CD14-positive monocyte (primary cell): ENCODE data around the gene ZNF423. TPM values are rescaled to one million over a fixed set of nuclear protein-coding genes. Genes with fewer than 3 reads are reported as not detected.

Experiments used
- DNase-seq, 3 donors: peaks; one replicate each; pipeline ENCODE4 v3.0.0-alpha.2; 2011 to 2022
- H2AFZ ChIP-seq: 2 replicates; pipeline ENCODE4 v1.6.0; 2012; ENCODE audit warnings: mild to moderate bottlenecking, low read depth, low read length, inconsistent platforms; ENCODE audit not compliant: insufficient read depth, poor library complexity, severe bottlenecking
- H3K27ac ChIP-seq, 2 donors: 1 replicate in 1 of 2; 2 replicates in 1 of 2; pipeline ENCODE4 v1.5.1; 2012 to 2013; ENCODE audit warnings: low read length in 2 of 2, control low read depth in 1 of 2, inconsistent platforms in 1 of 2, low read depth in 1 of 2, mild to moderate bottlenecking in 1 of 2
- H3K27me3 ChIP-seq, 2 donors: one replicate each; pipeline versions ENCODE4 v1.6.0 to v1.6.1; 2011 to 2013; ENCODE audit warnings: low read length in 2 of 2; ENCODE audit not compliant: control insufficient read depth in 2 of 2, insufficient read depth in 2 of 2
- H3K36me3 ChIP-seq, 2 donors: replicated peaks in 1 of 2; 1 replicate in 1 of 2; 2 replicates in 1 of 2; pipeline versions ENCODE4 v1.5.1 to v1.6.1; 2012 to 2013; ENCODE audit warnings: low read length in 2 of 2, control low read depth in 1 of 2, inconsistent platforms in 1 of 2, mild to moderate bottlenecking in 1 of 2; ENCODE audit not compliant: insufficient read depth in 2 of 2, control insufficient read depth in 1 of 2
- H3K4me1 ChIP-seq, 2 donors: 1 replicate in 1 of 2; 2 replicates in 1 of 2; pipeline versions ENCODE4 v1.5.1 to v1.6.1; 2012 to 2013; ENCODE audit warnings: low read length in 2 of 2, control low read depth in 1 of 2, inconsistent platforms in 1 of 2, mild to moderate bottlenecking in 1 of 2, moderate library complexity in 1 of 2; ENCODE audit not compliant: insufficient read depth in 2 of 2, control insufficient read depth in 1 of 2
- H3K4me2 ChIP-seq: replicated peaks from 2 replicates; pipeline ENCODE3; 2012; ENCODE audit warnings: low read length, moderate library complexity, mild to moderate bottlenecking; ENCODE audit not compliant: poor library complexity, severe bottlenecking; ENCODE audit errors: extremely low read depth
- H3K4me3 ChIP-seq, 3 experiments: fragments of 200-600 bp in 1 of 3; sonication (generic) in 1 of 3; replicated peaks in 1 of 3; 1 replicate in 2 of 3; 2 replicates in 1 of 3; pipeline ENCODE4 v1.5.1; 2011 to 2013; ENCODE audit warnings: low read length in 3 of 3, mild to moderate bottlenecking in 3 of 3, control low read depth in 2 of 3, low read depth in 2 of 3, inconsistent platforms in 1 of 3, moderate library complexity in 1 of 3
- H3K79me2 ChIP-seq: 2 replicates; pipeline ENCODE4 v1.6.0; 2012; ENCODE audit warnings: mild to moderate bottlenecking, control low read depth, inconsistent platforms, low read length, moderate library complexity; ENCODE audit not compliant: insufficient read depth
- H3K9ac ChIP-seq: 2 replicates; pipeline ENCODE4 v1.6.0; 2017; ENCODE audit warnings: low read length, mild to moderate bottlenecking; ENCODE audit not compliant: insufficient read depth, poor library complexity, severe bottlenecking
- H3K9me3 ChIP-seq, 2 donors: replicated peaks in 1 of 2; 1 replicate in 1 of 2; 2 replicates in 1 of 2; pipeline versions ENCODE4 v1.5.1 to v1.6.1; 2012 to 2013; ENCODE audit warnings: low read length in 2 of 2, control low read depth in 1 of 2; ENCODE audit not compliant: control insufficient read depth in 1 of 2, insufficient read depth in 1 of 2
- H4K20me1 ChIP-seq: 2 replicates; pipeline ENCODE4 v1.6.0; 2012; ENCODE audit warnings: mild to moderate bottlenecking, low read length, control low read depth, moderate library complexity; ENCODE audit not compliant: insufficient read depth
- H3K27ac Mint-ChIP-seq, 7 donors: one replicate each; pipeline ENCODE4 v1.8.0; 2020; ENCODE audit warnings: mild to moderate bottlenecking in 7 of 7, mixed read lengths in 7 of 7, moderate library complexity in 6 of 7, inconsistent platforms in 2 of 7
- H3K27me3 Mint-ChIP-seq, 3 donors: one replicate each; pipeline ENCODE4 v1.8.0; 2021 to 2022; ENCODE audit warnings: low read depth in 3 of 3, mild to moderate bottlenecking in 3 of 3, mixed read lengths in 3 of 3, moderate library complexity in 3 of 3, inconsistent platforms in 1 of 3
- H3K36me3 Mint-ChIP-seq, 2 donors: one replicate each; pipeline ENCODE4 v1.8.0; 2020; ENCODE audit warnings: mixed read lengths in 2 of 2, inconsistent platforms in 1 of 2, mild to moderate bottlenecking in 1 of 2
- H3K4me1 Mint-ChIP-seq: one replicate; pipeline ENCODE4 v1.8.0; 2020; ENCODE audit warnings: mild to moderate bottlenecking, mixed read lengths
- H3K4me3 Mint-ChIP-seq, 2 donors: one replicate each; pipeline ENCODE4 v1.8.0; 2020; ENCODE audit warnings: mild to moderate bottlenecking in 2 of 2, mixed read lengths in 2 of 2, moderate library complexity in 1 of 2
- H3K9me3 Mint-ChIP-seq, 7 donors: one replicate each; pipeline ENCODE4 v1.8.0; 2020 to 2022; ENCODE audit warnings: mixed read lengths in 7 of 7, mild to moderate bottlenecking in 6 of 7, moderate library complexity in 6 of 7, inconsistent platforms in 2 of 7
- WGBS: methylation state at CpG from one replicate; pipeline ENCODE4 v1.1.5; 2013; ENCODE audit warnings: missing lambda C conversion rate; ENCODE audit not compliant: insufficient coverage; 5-methylcytosine and 5-hydroxymethylcytosine counted together
- intact Hi-C, 2 donors: fragments of 100-400 bp; cut with micrococcal nuclease; formaldehyde crosslinking; loops; one replicate each; pipeline versions ENCODE4 v1.15.0 to v1.15.1; 2023
- polyA plus RNA-seq, 3 donors: library from polyadenylated mRNA; depleted of rRNA in 1 of 3; unstranded in 2 of 3; stranded (reverse) in 1 of 3; fragments of 300-500 nt in 2 of 3; fragments of >200 nt in 1 of 3; fragmentation: Illumina TruSeq in 2 of 3; gene quantifications; 1 replicate in 2 of 3; 2 replicates in 1 of 3; pipeline ENCODE4 v1.2.3, GENCODE V29; 2012 to 2021
- TF ChIP-seq, protein P1 (sequence below): fragments of 200-600 bp; IDR thresholded peaks from one replicate; pipeline ENCODE4 v1.8.0; 2022; ENCODE audit warnings: antibody characterized with exemption, mild to moderate bottlenecking

The ZNF423 gene
- polyA plus RNA-seq, 3 donors, result not detected

DNA sequence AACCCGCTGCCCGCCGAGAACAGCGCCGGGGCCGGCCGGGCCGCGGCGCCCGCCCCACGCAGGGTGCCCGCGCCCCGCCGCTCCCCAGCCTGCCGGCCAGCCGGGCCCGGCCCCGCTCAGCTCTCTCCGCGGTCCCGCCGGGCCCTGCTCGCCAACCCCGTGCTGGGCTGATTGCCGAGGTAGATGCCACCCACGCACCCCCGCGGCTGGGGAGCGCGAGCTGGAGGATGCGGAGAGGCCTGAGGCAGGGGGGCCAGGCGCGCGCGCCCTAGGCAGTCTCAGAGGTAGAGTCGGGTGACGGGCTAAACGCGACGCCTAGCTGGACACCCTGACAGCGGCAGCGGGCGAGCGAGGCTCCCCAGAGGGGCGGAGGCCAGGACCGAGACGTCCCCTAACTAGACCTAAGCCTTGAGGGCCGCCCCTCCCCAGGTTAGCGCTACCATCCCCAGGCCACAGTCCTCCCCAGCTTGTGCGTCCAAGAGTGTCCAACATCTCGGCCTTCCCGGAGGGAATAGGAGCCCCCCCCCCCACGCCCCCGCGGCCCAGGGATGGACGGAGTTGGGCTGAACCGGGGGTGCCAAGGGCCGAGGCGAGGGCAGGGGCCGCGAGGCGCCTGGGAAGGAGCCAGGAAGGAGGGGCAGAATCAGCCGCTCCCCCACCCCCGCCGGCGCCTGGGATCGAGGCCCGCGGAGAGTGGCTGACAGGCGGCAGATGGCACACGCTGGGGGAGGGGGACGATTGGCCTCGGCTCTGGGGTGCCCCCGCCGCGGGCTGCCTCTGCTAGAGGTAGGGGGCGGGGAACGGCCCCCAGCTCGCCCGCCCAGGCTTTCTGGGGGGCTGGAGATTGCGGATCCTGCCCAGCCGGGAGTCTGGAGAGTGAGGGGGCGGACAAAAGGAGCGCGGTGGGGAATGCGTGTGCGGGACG is 2.5 kb upstream of the ZNF423 start:
- H3K27ac Mint-ChIP-seq, result no peak overlapping the region
- peak overlapping the region; percentile 95 for H3K4me2 ChIP-seq
- intact Hi-C loops, result no loop called here
- peaks cover 3 to 14% of the 10 kb centered on the region in 2 donors for H3K9me3 ChIP-seq
- peaks cover 38 to 74% of the 10 kb centered on the region in 2 donors for H3K27me3 ChIP-seq
- H3K4me1 Mint-ChIP-seq, result peaks cover 24% of the 10 kb centered on the region
- peaks cover 58 to 88% (median 79%) of the 10 kb centered on the region in 3 donors for H3K27me3 Mint-ChIP-seq
- H3K4me1 ChIP-seq, result peaks cover 31 to 43% of the 10 kb centered on the region in 2 donors
- H2AFZ ChIP-seq, result peak overlapping the region; percentile 50
- under 1% methylated on average over 74 of the region's 90 CpGs for WGBS
- peak overlapping the region; percentile 9 to 89 for H3K4me3 Mint-ChIP-seq
- H3K9ac ChIP-seq, result peak overlapping the region; percentile 21
- H4K20me1 ChIP-seq, result no peaks in the 10 kb centered on the region
- H3K9me3 Mint-ChIP-seq, result peaks cover 0 to 15% (median 11%) of the 10 kb centered on the region in 7 donors
- no peak overlapping the region for H3K27ac ChIP-seq
- peak overlapping the region in 1 of 3 experiments; percentile 79 for H3K4me3 ChIP-seq
- no peaks in the 10 kb centered on the region for H3K79me2 ChIP-seq
- TF ChIP-seq, protein P1, sequence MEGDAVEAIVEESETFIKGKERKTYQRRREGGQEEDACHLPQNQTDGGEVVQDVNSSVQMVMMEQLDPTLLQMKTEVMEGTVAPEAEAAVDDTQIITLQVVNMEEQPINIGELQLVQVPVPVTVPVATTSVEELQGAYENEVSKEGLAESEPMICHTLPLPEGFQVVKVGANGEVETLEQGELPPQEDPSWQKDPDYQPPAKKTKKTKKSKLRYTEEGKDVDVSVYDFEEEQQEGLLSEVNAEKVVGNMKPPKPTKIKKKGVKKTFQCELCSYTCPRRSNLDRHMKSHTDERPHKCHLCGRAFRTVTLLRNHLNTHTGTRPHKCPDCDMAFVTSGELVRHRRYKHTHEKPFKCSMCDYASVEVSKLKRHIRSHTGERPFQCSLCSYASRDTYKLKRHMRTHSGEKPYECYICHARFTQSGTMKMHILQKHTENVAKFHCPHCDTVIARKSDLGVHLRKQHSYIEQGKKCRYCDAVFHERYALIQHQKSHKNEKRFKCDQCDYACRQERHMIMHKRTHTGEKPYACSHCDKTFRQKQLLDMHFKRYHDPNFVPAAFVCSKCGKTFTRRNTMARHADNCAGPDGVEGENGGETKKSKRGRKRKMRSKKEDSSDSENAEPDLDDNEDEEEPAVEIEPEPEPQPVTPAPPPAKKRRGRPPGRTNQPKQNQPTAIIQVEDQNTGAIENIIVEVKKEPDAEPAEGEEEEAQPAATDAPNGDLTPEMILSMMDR, result no peak
- H3K36me3 Mint-ChIP-seq, result peaks cover 2 to 7% of the 10 kb centered on the region in 2 donors
- no peak for DNase-seq
- no peaks in the 10 kb centered on the region for H3K36me3 ChIP-seq

DNA sequence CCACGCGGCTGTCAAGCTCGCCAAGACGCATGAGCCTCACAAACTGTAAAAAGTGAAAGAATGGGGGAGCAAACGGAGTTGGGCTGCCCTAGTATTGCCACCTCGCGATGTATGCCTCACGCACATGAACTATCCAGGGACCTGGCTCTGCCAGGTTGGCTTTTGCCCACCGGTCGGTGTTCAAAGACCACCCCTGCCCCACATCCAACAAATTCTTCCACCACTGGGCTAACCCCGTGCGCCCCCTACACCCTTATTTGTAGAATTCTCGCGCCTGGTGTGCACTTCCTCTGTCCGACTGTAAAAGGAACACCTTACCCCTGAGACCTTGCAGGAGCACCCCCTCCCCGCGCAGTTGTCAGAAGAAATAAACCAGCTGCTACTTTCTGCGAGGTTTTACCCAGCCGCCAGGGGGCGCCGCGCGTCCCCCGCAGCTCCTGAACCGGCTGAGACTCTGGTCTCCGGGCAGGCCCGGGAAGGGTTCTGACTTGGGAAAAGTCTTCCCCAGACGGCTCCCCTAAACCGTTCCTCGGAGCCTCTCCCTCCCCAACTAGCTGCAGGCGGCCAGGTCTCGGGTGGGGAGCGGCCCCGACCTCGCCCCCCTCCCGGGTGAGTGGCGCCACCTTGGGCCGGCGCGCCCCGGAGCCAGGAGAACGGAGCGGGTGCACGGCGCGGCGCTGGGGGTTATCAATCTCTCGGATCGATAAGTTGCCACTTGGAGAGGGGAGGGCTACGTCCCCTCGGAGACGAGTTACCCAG is 1.7 kb upstream of the ZNF423 start:
- H3K9me3 Mint-ChIP-seq, result peaks cover 0 to 15% (median 11%) of the 10 kb centered on the region in 7 donors
- no peak overlapping the region for H3K27ac ChIP-seq
- no peaks in the 10 kb centered on the region for H4K20me1 ChIP-seq
- no peaks in the 10 kb centered on the region for H3K36me3 ChIP-seq
- DNase-seq, result peak; percentile 26 to 44 (median 34)
- TF ChIP-seq, protein P1, result peak; percentile 78
- peak overlapping the region; percentile 79 to 92 for H3K4me3 Mint-ChIP-seq
- H3K27me3 ChIP-seq, result peaks cover 41 to 81% of the 10 kb centered on the region in 2 donors
- H2AFZ ChIP-seq, result peak overlapping the region; percentile 37
- peaks cover 31 to 43% of the 10 kb centered on the region in 2 donors for H3K4me1 ChIP-seq
- H3K36me3 Mint-ChIP-seq, result peaks cover 2 to 7% of the 10 kb centered on the region in 2 donors
- peaks cover 3 to 14% of the 10 kb centered on the region in 2 donors for H3K9me3 ChIP-seq
- no peak overlapping the region for H3K27ac Mint-ChIP-seq
- peak overlapping the region in 1 of 3 experiments; percentile 79 for H3K4me3 ChIP-seq
- H3K9ac ChIP-seq, result no peak overlapping the region
- H3K4me2 ChIP-seq, result peak overlapping the region; percentile 95
- H3K27me3 Mint-ChIP-seq, result peaks cover 63 to 89% (median 78%) of the 10 kb centered on the region in 3 donors
- peaks cover 24% of the 10 kb centered on the region for H3K4me1 Mint-ChIP-seq
- no peaks in the 10 kb centered on the region for H3K79me2 ChIP-seq
- intact Hi-C loops, result no loop called here
- WGBS, result under 1% methylated on average over 50 of the region's 52 CpGs
